Neural cell (in vitro differentiated cells): Measurements from ENCODE around the gene GCNT4. TPM values are rescaled to one million over a fixed set of nuclear protein-coding genes. Genes with fewer than 3 reads are reported as not detected.

ENCODE experiments used
- H2AFZ ChIP-seq: fragments of 200-600, 300-800 bp; sonication (generic), shearing (Covaris generic); 2 replicates; pipeline ENCODE4 v1.6.0; 2014; ENCODE audit warnings: low read depth, mild to moderate bottlenecking, antibody characterized with exemption, low read length, moderate library complexity
- H3F3A ChIP-seq: fragments of 200-600 bp; shearing (Covaris generic); 2 replicates; pipeline ENCODE4 v1.6.1; 2016; ENCODE audit warnings: mild to moderate bottlenecking, moderate library complexity, mixed read lengths, antibody characterized with exemption, low read length; ENCODE audit not compliant: insufficient read depth, poor library complexity, severe bottlenecking
- H3K27ac ChIP-seq: fragments of 200-600, 300-800 bp; sonication (generic), shearing (Covaris generic); 2 replicates; pipeline ENCODE4 v1.5.1; 2014; ENCODE audit warnings: mild to moderate bottlenecking, low read length, moderate library complexity
- H3K27me3 ChIP-seq: fragments of 300-800, 200-600 bp; sonication (generic), shearing (Covaris generic); 2 replicates; pipeline ENCODE4 v1.6.0; 2014; ENCODE audit warnings: mild to moderate bottlenecking, low read depth, low read length, moderate library complexity; ENCODE audit not compliant: insufficient read depth
- H3K36me3 ChIP-seq: fragments of 300-800, 200-600 bp; sonication (generic), shearing (Covaris generic); 2 replicates; pipeline ENCODE4 v1.5.1; 2014; ENCODE audit warnings: mild to moderate bottlenecking, antibody characterized with exemption, low read length, moderate library complexity; ENCODE audit not compliant: insufficient read depth
- H3K4me2 ChIP-seq: fragments of 300-800, 200-600 bp; sonication (generic), shearing (Covaris generic); 2 replicates; pipeline ENCODE4 v1.6.0; 2014; ENCODE audit warnings: mild to moderate bottlenecking, low read length
- H3K4me3 ChIP-seq: fragments of 300-800, 200-600 bp; sonication (generic), shearing (Covaris generic); 2 replicates; pipeline ENCODE4 v1.5.1; 2014; ENCODE audit warnings: mild to moderate bottlenecking, low read length, moderate library complexity
- H3K79me2 ChIP-seq: fragments of 200-600 bp; shearing (Covaris generic); replicated peaks from 2 replicates; pipeline ENCODE4 v1.6.0; 2014; ENCODE audit warnings: mild to moderate bottlenecking, low read length, moderate library complexity; ENCODE audit not compliant: insufficient read depth
- H3K9ac ChIP-seq: fragments of 300-800, 200-600 bp; sonication (generic), shearing (Covaris generic); 2 replicates; pipeline ENCODE4 v1.6.1; 2016; ENCODE audit warnings: mild to moderate bottlenecking, low read length, mixed read lengths
- H3K9me2 ChIP-seq: fragments of 200-600 bp; shearing (Covaris generic); 2 replicates; pipeline ENCODE4 v1.6.1; 2016; ENCODE audit warnings: mild to moderate bottlenecking, low read length, mixed read lengths; ENCODE audit not compliant: insufficient read depth
- H3K9me3 ChIP-seq: fragments of 200-600, 300-800 bp; sonication (generic), shearing (Covaris generic); 2 replicates; pipeline ENCODE4 v1.6.1; 2016; ENCODE audit warnings: mild to moderate bottlenecking, mixed run types, low read length, moderate library complexity, mixed read lengths
- H4K20me1 ChIP-seq: fragments of 200-600 bp; shearing (Covaris generic); 2 replicates; pipeline ENCODE4 v1.6.1; 2016; ENCODE audit warnings: mild to moderate bottlenecking, mixed run types; ENCODE audit not compliant: insufficient read depth
- CTCF ChIP-seq: fragments of 450-650 bp; IDR thresholded peaks from 2 replicates; pipeline ENCODE4 v1.5.1; 2014; ENCODE audit warnings: antibody characterized with exemption, mild to moderate bottlenecking, moderate library complexity; ENCODE audit not compliant: poor library complexity, severe bottlenecking
- EP300 ChIP-seq: fragments of 450-650 bp; conservative IDR thresholded peaks from 2 replicates; pipeline ENCODE4 v1.6.1; 2014; ENCODE audit warnings: antibody characterized with exemption, mild to moderate bottlenecking, moderate library complexity; ENCODE audit not compliant: poor library complexity, severe bottlenecking
- EZH2 ChIP-seq: fragments of 200-600, 300-800 bp; shearing (Covaris generic), sonication (generic); IDR thresholded peaks from 2 replicates; pipeline ENCODE4 v1.6.1; 2014; ENCODE audit warnings: antibody characterized with exemption, low read length, borderline replicate concordance, mild to moderate bottlenecking; ENCODE audit not compliant: insufficient read depth, poor library complexity, severe bottlenecking
- MXI1 ChIP-seq: fragments of 450-650 bp; conservative IDR thresholded peaks from 2 replicates; pipeline ENCODE4 v1.6.1; 2014; ENCODE audit warnings: antibody characterized with exemption, mild to moderate bottlenecking; ENCODE audit not compliant: poor library complexity, severe bottlenecking
- POLR2AphosphoS5 ChIP-seq: IDR thresholded peaks from 2 replicates; pipeline ENCODE4 v1.6.1; 2012
- RAD21 ChIP-seq: fragments of 450-650 bp; conservative IDR thresholded peaks from 2 replicates; pipeline ENCODE4 v1.6.1; 2014; ENCODE audit warnings: antibody characterized with exemption, mild to moderate bottlenecking, moderate library complexity
- REST ChIP-seq: IDR thresholded peaks from 2 replicates; pipeline ENCODE4 v1.6.1; 2012; ENCODE audit warnings: borderline replicate concordance
- SMC3 ChIP-seq: fragments of 450-650 bp; conservative IDR thresholded peaks from 2 replicates; pipeline ENCODE4 v1.6.1; 2014; ENCODE audit warnings: antibody characterized with exemption, mild to moderate bottlenecking, moderate library complexity; ENCODE audit not compliant: poor library complexity
- TAF1 ChIP-seq: IDR thresholded peaks from 2 replicates; pipeline ENCODE4 v1.6.1; 2012; ENCODE audit warnings: low read depth
- polyA plus RNA-seq: library from polyadenylated mRNA; depleted of rRNA; stranded (reverse); fragments of >200 nt; gene quantifications from 2 replicates; pipeline ENCODE4 v1.2.3, GENCODE V29; 2014

The GCNT4 gene
- polyA plus RNA-seq, 1 donor from 2014 or later = not detected

GRCh38 chr5:75023368-75024159 lies 28.8 kb downstream of the GCNT4 start:
- H3K9ac ChIP-seq = no peak overlapping the region
- TF ChIP-seq REST (no peak), EP300 (no peak), RAD21 (no peak), TAF1 (no peak)
- no peak overlapping the region for H3K4me2 ChIP-seq
- H3K4me3 ChIP-seq = no peak overlapping the region
- no peaks in the 10 kb centered on the region for H3K9me2 ChIP-seq
- H3K9me3 ChIP-seq = no peaks in the 10 kb centered on the region
- no peaks in the 10 kb centered on the region for H3K36me3 ChIP-seq
- no peaks in the 10 kb centered on the region for H4K20me1 ChIP-seq
- H3K27me3 ChIP-seq = no peaks in the 10 kb centered on the region
- H3K79me2 ChIP-seq = no peaks in the 10 kb centered on the region
- H3F3A ChIP-seq = no peaks in the 10 kb centered on the region
- no peak overlapping the region for H3K27ac ChIP-seq
- no peak overlapping the region for H2AFZ ChIP-seq

GRCh38 chr5:75021800-75022199 lies 30.6 kb downstream of the GCNT4 start:
- H3K9ac ChIP-seq = no peak overlapping the region
- H3K27ac ChIP-seq = no peak overlapping the region
- TF ChIP-seq RAD21 = no peak
- TF ChIP-seq SMC3 = no peak
- no peak for TF ChIP-seq TAF1
- no peak for TF ChIP-seq MXI1
- H3F3A ChIP-seq = no peaks in the 10 kb centered on the region
- H3K36me3 ChIP-seq = no peaks in the 10 kb centered on the region
- no peak overlapping the region for H3K4me3 ChIP-seq
- no peaks in the 10 kb centered on the region for H3K9me2 ChIP-seq
- no peaks in the 10 kb centered on the region for H4K20me1 ChIP-seq
- no peak overlapping the region for H2AFZ ChIP-seq
- H3K27me3 ChIP-seq = no peaks in the 10 kb centered on the region
- no peaks in the 10 kb centered on the region for H3K9me3 ChIP-seq
- no peaks in the 10 kb centered on the region for H3K79me2 ChIP-seq
- no peak overlapping the region for H3K4me2 ChIP-seq

GRCh38 chr5:75021219-75021618 lies 31.1 kb downstream of the GCNT4 start:
- Histone ChIP-seq H2AFZ (no peak overlapping the region), H3K9ac (no peak overlapping the region), H3K9me2 (no peaks in the 10 kb centered on the region), H3K4me2 (no peak overlapping the region), H3F3A (no peaks in the 10 kb centered on the region), H3K36me3 (no peaks in the 10 kb centered on the region), H3K27ac (no peak overlapping the region), H3K9me3 (no peaks in the 10 kb centered on the region), H4K20me1 (no peaks in the 10 kb centered on the region), H3K27me3 (no peaks in the 10 kb centered on the region), H3K79me2 (no peaks in the 10 kb centered on the region), H3K4me3 (no peak overlapping the region)
- TF ChIP-seq SMC3 (no peak), CTCF (no peak), POLR2AphosphoS5 (no peak), EZH2 (no peak), EP300 (no peak)
